Activated T-cell treated with anti-CD3 and anti-CD28 coated beads, Interleukin-2, amount 50 U/mL, for 4 hours (primary cell): ENCODE results near the gene NEK1. TPM values are rescaled to one million over a fixed set of nuclear protein-coding genes. Genes with fewer than 3 reads are reported as not detected.

Source experiments
- ATAC-seq, 2 donors: fragments of 200-7000 bp; cut with Tn5 transposase; one replicate each; pipeline ENCODE4 v1.10.0; 2021
- DNase-seq: peaks from one replicate; pipeline ENCODE4 v3.0.0-alpha.2; 2020
- H3K27me3 Mint-ChIP-seq: one replicate; pipeline ENCODE4 v1.8.0; 2021; ENCODE audit warnings: low read depth, mixed read lengths
- H3K36me3 Mint-ChIP-seq: one replicate; pipeline ENCODE4 v1.8.0; 2022; ENCODE audit warnings: mixed read lengths; ENCODE audit not compliant: insufficient read depth
- H3K4me1 Mint-ChIP-seq: one replicate; pipeline ENCODE4 v1.8.0; 2021; ENCODE audit warnings: low read depth, mixed read lengths
- H3K4me3 Mint-ChIP-seq: one replicate; pipeline ENCODE4 v1.8.0; 2021; ENCODE audit warnings: mild to moderate bottlenecking, moderate library complexity, mixed read lengths
- H3K9me3 Mint-ChIP-seq: one replicate; pipeline ENCODE4 v1.8.0; 2021; ENCODE audit warnings: mixed read lengths
- total RNA-seq, 3 donors: library from RNA; stranded (reverse); gene quantifications; one replicate each; pipeline ENCODE4 v1.2.1, GENCODE V29; 2021

NEK1 gene
- total RNA-seq, 3 donors from 2014 or later: 6.0 to 6.6 (median 6.6) TPM

GRCh38 chr4:169383724-169384123, 228.7 kb downstream of the NEK1 start:
- Mint-ChIP-seq H3K27me3 (no peaks in the 10 kb centered on the region), H3K4me3 (no peak overlapping the region), H3K9me3 (peaks cover 15% of the 10 kb centered on the region), H3K36me3 (no peaks in the 10 kb centered on the region), H3K4me1 (no peaks in the 10 kb centered on the region)
- ATAC-seq (no peak), DNase-seq (no peak)

DNA sequence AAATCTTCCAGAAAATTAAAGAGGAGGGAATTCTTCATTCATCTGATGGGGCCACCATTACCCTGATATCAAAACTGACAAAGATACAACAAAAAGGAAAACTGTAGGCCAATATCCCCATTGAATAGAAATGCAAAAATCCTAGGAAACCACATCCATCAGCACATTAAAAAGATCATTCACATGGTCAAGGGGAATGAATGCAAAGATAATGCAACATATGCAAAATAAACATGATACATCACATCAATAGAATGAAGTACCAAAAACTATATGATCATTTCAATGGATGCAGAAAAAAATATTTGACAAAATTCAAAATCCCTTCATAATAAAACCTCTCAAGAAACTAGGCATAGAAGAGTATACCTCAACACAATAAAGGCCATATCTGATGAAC, 232.7 kb downstream of the NEK1 start:
- Mint-ChIP-seq H3K36me3 (no peaks in the 10 kb centered on the region), H3K27me3 (no peaks in the 10 kb centered on the region), H3K9me3 (peaks cover 36% of the 10 kb centered on the region), H3K4me3 (no peak overlapping the region), H3K4me1 (no peaks in the 10 kb centered on the region)
- ATAC-seq (no peak), DNase-seq (no peak)

GRCh38 chr4:169377367-169377766, 235.0 kb downstream of the NEK1 start:
- Mint-ChIP-seq H3K9me3 (peaks cover 36% of the 10 kb centered on the region), H3K4me3 (no peak overlapping the region), H3K27me3 (no peaks in the 10 kb centered on the region), H3K36me3 (no peaks in the 10 kb centered on the region), H3K4me1 (no peaks in the 10 kb centered on the region)
- DNase-seq: no peak
- ATAC-seq: no peak

- Mint-ChIP-seq H3K4me1 (no peaks in the 10 kb centered on the region), H3K27me3 (no peaks in the 10 kb centered on the region), H3K36me3 (no peaks in the 10 kb centered on the region), H3K9me3 (peaks cover 32% of the 10 kb centered on the region), H3K4me3 (no peak overlapping the region)
- DNase-seq (no peak), ATAC-seq (no peak)
These were observed 236.0 kb downstream of the NEK1 start for GRCh38 chr4:169376421-169376820.

GRCh38 chr4:169372791-169373190, 239.6 kb downstream of the NEK1 start:
- no peaks in the 10 kb centered on the region for H3K4me1 Mint-ChIP-seq
- no peak overlapping the region for H3K4me3 Mint-ChIP-seq
- no peaks in the 10 kb centered on the region for H3K27me3 Mint-ChIP-seq
- no peaks in the 10 kb centered on the region for H3K36me3 Mint-ChIP-seq
- DNase-seq: no peak
- no peak for ATAC-seq
- H3K9me3 Mint-ChIP-seq: peaks cover 18% of the 10 kb centered on the region

GRCh38 chr4:169369634-169370033, 242.7 kb downstream of the NEK1 start:
- no peak for ATAC-seq

DNA sequence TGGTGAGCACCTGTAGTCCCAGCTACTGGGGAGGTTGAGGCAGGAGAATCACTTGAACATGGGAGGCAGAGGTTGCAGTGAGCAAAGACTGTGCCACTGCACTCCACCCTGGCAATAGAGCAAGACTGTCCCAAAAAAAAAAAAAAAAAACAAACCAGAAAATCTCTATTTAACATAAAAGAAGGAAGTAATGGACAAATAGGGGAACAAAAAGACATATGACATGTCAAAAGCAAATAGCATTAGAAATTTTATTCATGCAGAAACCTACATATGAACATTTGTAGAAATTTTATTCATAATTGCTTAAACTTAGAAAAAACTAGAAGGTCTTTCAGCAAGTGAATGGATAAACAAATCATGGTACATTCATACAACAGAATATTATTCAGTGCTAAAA, 244.6 kb downstream of the NEK1 start:
- Mint-ChIP-seq H3K27me3 (peaks cover 8% of the 10 kb centered on the region), H3K4me1 (no peaks in the 10 kb centered on the region), H3K4me3 (no peak overlapping the region), H3K36me3 (no peaks in the 10 kb centered on the region), H3K9me3 (peaks cover 4% of the 10 kb centered on the region)
- DNase-seq (no peak), ATAC-seq (no peak)

More at GRCh38 chr4:169369634-169370033, 242.7 kb downstream of the NEK1 start:
- Mint-ChIP-seq H3K9me3 (peaks cover 4% of the 10 kb centered on the region), H3K4me1 (no peaks in the 10 kb centered on the region), H3K4me3 (no peak overlapping the region), H3K27me3 (no peaks in the 10 kb centered on the region), H3K36me3 (no peaks in the 10 kb centered on the region)
- DNase-seq: no peak

GRCh38 chr4:169366821-169367220, 245.6 kb downstream of the NEK1 start:
- peaks cover 15% of the 10 kb centered on the region for H3K27me3 Mint-ChIP-seq
- ATAC-seq (no peak), DNase-seq (no peak)
- no peaks in the 10 kb centered on the region for H3K4me1 Mint-ChIP-seq
- peaks cover 4% of the 10 kb centered on the region for H3K9me3 Mint-ChIP-seq
- no peak overlapping the region for H3K4me3 Mint-ChIP-seq
- no peaks in the 10 kb centered on the region for H3K36me3 Mint-ChIP-seq

- no peak for ATAC-seq
- H3K4me3 Mint-ChIP-seq: no peak overlapping the region
- no peaks in the 10 kb centered on the region for H3K36me3 Mint-ChIP-seq
- H3K9me3 Mint-ChIP-seq: peaks cover 4% of the 10 kb centered on the region
- no peaks in the 10 kb centered on the region for H3K4me1 Mint-ChIP-seq
- no peak for DNase-seq
- peaks cover 16% of the 10 kb centered on the region for H3K27me3 Mint-ChIP-seq
These were observed 249.8 kb downstream of the NEK1 start for GRCh38 chr4:169362607-169363006.

DNA sequence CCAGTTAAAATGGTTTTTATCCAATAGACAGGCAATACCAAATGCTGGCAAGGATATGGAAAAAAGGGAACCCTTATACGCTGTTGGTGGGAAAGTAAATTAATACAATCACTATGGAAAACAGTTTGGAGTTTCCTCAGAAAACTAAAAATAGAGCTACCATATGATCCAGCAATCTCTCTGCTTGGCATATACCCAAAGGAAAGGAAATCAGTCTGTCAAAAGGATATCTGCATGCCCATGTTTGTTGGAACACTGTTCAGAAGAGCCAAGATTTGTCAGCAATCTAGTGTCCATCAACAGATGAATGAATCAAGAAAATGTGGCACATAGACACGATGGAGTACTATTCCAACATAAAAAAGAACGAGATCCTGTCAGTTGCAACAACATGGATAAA, 250.6 kb downstream of the NEK1 start:
- no peak for ATAC-seq

GRCh38 chr4:169359961-169360360, 252.4 kb downstream of the NEK1 start:
- ATAC-seq: no peak
- peaks cover 16% of the 10 kb centered on the region for H3K27me3 Mint-ChIP-seq
- no peak overlapping the region for H3K4me3 Mint-ChIP-seq
- no peak for DNase-seq
- H3K36me3 Mint-ChIP-seq: no peaks in the 10 kb centered on the region
- H3K9me3 Mint-ChIP-seq: no peaks in the 10 kb centered on the region
- H3K4me1 Mint-ChIP-seq: no peaks in the 10 kb centered on the region

More for the DNA sequence above, 250.6 kb downstream of the NEK1 start:
- no peak for DNase-seq
- no peaks in the 10 kb centered on the region for H3K36me3 Mint-ChIP-seq
- peaks cover 16% of the 10 kb centered on the region for H3K27me3 Mint-ChIP-seq
- H3K4me3 Mint-ChIP-seq: no peak overlapping the region
- peaks cover 4% of the 10 kb centered on the region for H3K9me3 Mint-ChIP-seq
- H3K4me1 Mint-ChIP-seq: no peaks in the 10 kb centered on the region

- no peak for DNase-seq
- no peak for ATAC-seq
- Mint-ChIP-seq H3K4me1 (no peaks in the 10 kb centered on the region), H3K27me3 (peaks cover 2% of the 10 kb centered on the region), H3K9me3 (no peaks in the 10 kb centered on the region), H3K36me3 (no peaks in the 10 kb centered on the region), H3K4me3 (no peak overlapping the region)
These were observed 260.0 kb downstream of the NEK1 start for GRCh38 chr4:169352360-169352759.

- no peak overlapping the region for H3K4me3 Mint-ChIP-seq
- H3K36me3 Mint-ChIP-seq: no peaks in the 10 kb centered on the region
- H3K27me3 Mint-ChIP-seq: peaks cover 2% of the 10 kb centered on the region
- no peak for ATAC-seq
- no peaks in the 10 kb centered on the region for H3K4me1 Mint-ChIP-seq
- DNase-seq: no peak
- H3K9me3 Mint-ChIP-seq: no peaks in the 10 kb centered on the region
These were observed 260.5 kb downstream of the NEK1 start for GRCh38 chr4:169351872-169352271.

DNA sequence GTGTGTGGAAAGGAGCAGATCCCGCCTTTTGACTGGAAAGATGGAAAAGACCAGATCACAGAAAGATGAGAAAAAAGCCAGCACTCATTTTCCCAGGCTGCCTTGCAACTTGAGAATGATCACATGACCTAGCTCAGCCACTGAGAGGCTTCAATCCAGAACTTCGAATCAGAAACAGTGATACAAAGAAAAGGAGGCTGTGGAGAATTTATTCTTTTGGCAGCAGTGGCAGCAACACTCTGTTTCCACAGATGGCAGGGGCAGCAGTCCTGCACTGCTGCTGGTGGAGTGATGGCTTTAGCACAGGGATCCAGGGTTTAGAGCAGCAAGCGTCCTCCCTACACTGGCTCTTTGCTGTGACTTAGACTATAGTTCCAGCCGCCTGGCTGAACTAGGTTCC, 263.8 kb downstream of the NEK1 start:
- Mint-ChIP-seq H3K27me3 (no peaks in the 10 kb centered on the region), H3K36me3 (no peaks in the 10 kb centered on the region), H3K4me3 (no peak overlapping the region), H3K4me1 (no peaks in the 10 kb centered on the region), H3K9me3 (no peaks in the 10 kb centered on the region)
- ATAC-seq (no peak), DNase-seq (no peak)

DNA sequence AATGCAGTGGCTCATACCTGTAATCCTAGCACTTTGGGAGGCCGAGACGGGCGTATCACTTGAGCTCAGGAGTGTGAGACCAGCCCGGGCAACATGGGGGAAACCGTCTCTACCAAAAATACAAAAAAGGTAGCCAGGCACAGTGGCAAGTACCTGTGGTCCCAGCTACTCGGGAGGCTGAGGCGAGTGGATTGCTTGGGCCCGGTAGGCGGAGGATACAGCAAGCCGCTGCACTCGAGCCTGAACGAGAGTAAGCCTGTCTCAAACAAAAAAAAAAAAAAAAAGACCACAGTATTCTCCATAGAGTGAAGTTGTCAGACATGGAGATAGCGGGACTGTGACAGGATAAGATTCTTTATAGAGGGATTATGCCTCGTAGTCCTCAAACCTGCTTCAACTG, 265.5 kb downstream of the NEK1 start:
- Mint-ChIP-seq H3K4me1 (no peaks in the 10 kb centered on the region), H3K27me3 (no peaks in the 10 kb centered on the region), H3K36me3 (no peaks in the 10 kb centered on the region), H3K9me3 (no peaks in the 10 kb centered on the region), H3K4me3 (no peak overlapping the region)
- no peak for ATAC-seq
- no peak for DNase-seq

DNA sequence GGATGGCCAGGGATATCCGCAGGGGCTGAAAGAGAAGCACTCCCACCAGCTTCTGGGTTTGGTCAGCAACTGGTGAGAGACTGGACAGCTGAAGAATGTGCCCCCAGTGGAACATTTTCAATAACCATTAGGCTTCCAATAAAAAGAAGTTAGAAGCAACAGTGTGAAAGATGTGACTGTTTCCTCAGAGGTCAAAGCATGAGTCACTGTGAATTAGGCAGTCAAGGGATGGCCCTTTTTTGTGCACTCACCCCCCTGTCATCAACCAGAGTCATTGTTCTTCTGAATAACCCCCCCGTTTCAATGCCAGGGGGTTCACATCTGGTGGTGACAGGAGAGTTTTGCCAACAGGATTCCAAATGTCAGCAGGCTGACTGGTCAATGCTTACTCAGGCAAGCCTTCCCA, 267.1 kb downstream of the NEK1 start:
- H3K27me3 Mint-ChIP-seq: no peaks in the 10 kb centered on the region
- no peak overlapping the region for H3K4me3 Mint-ChIP-seq
- no peak for ATAC-seq

More for the DNA sequence above, 267.1 kb downstream of the NEK1 start:
- H3K36me3 Mint-ChIP-seq: no peaks in the 10 kb centered on the region
- H3K9me3 Mint-ChIP-seq: no peaks in the 10 kb centered on the region
- no peaks in the 10 kb centered on the region for H3K4me1 Mint-ChIP-seq
- no peak for DNase-seq
